Left lung (tissue), 10 donors: ENCODE data around the gene FAM120B. TPM values are rescaled to one million over a fixed set of nuclear protein-coding genes. Genes with fewer than 3 reads are reported as not detected.
"Not testable (repeated sequence)": the region's sequence is repeated elsewhere in the genome, so short reads cannot be mapped to it uniquely, and the experiment has no call there.

Experiments used
- ATAC-seq: fragments of 200-7000 bp; cut with Tn5 transposase; one replicate; pipeline ENCODE4 v1.9.1; 2020; ENCODE audit warnings: moderate library complexity
- DNase-seq, 4 donors: peaks; one replicate each; pipeline ENCODE4 v3.0.0-alpha.2; 2013 to 2020
- H3K27ac ChIP-seq, 2 donors: fragments of 200-600 bp; sonication (generic) in 1 of 2; one replicate each; pipeline versions ENCODE4 v1.5.0 to v1.8.0; 2020 to 2021
- H3K27me3 ChIP-seq, 2 donors: fragments of 200-600 bp; sonication (generic) in 1 of 2; one replicate each; pipeline versions ENCODE4 v1.5.0 to v1.8.0; 2020 to 2021
- H3K36me3 ChIP-seq, 2 donors: fragments of 200-600 bp; sonication (generic) in 1 of 2; one replicate each; pipeline versions ENCODE4 v1.5.0 to v1.8.0; 2020 to 2021
- H3K4me1 ChIP-seq, 2 donors: fragments of 200-600 bp; one replicate each; pipeline ENCODE4 v1.8.0; 2021
- H3K4me3 ChIP-seq, 2 donors: fragments of 200-600 bp; sonication (generic) in 1 of 2; one replicate each; pipeline versions ENCODE4 v1.5.0 to v1.8.0; 2020 to 2021; ENCODE audit warnings: mild to moderate bottlenecking in 1 of 2
- H3K9me3 ChIP-seq, 2 donors: fragments of 200-600 bp; sonication (generic) in 1 of 2; one replicate each; pipeline versions ENCODE4 v1.5.0 to v1.8.0; 2020 to 2021
- CTCF ChIP-seq, 2 donors: fragments of 200-600 bp; sonication (generic) in 1 of 2; IDR thresholded peaks; one replicate each; pipeline versions ENCODE4 v1.5.0 to v1.8.0; 2021; ENCODE audit warnings: antibody characterized with exemption in 2 of 2
- intact Hi-C, 2 donors: fragments of 100-400 bp; cut with DNase I; formaldehyde crosslinking; loops; one replicate each; pipeline versions ENCODE4 v1.11.2 to v1.14.2; 2022
- polyA plus RNA-seq, 6 donors: library from polyadenylated mRNA; unstranded; fragments of 120-200 nt; gene quantifications; one replicate each; pipeline ENCODE4 v1.2.1, GENCODE V29; 2013; ENCODE audit not compliant: insufficient read length in 6 of 6
- total RNA-seq, 2 donors: library from RNA; stranded (reverse); fragmentation: NEBNext Ultra II Directional; extraction: Animal tissue kit (Norgen Biotek cat#: 25700); gene quantifications; one replicate each; pipeline ENCODE4 v1.2.1, GENCODE V29; 2021
- donor health status: DM: no; HTN: yes; CAD: no.
- donor health status: DM: no; HTN: no; CAD: no.

Gene FAM120B
- total and polyA plus RNA-seq, 8 donors = 26.6 to 37.7 (median 35.5) TPM

- TF ChIP-seq CTCF (IDR thresholded peaks at IDR 0.05) = no peak
- intact Hi-C loops = no loop called here
- H3K4me3 ChIP-seq = no peak overlapping the region
- DNase-seq (no peak), ATAC-seq (no peak)
- H3K27me3 ChIP-seq = no peaks in the 10 kb centered on the region
- H3K36me3 ChIP-seq = peaks cover 0 to 97% of the 10 kb centered on the region in 2 donors
- H3K27ac ChIP-seq = no peak overlapping the region
- no peaks in the 10 kb centered on the region for H3K9me3 ChIP-seq
- no peaks in the 10 kb centered on the region for H3K4me1 ChIP-seq
Measured at GRCh38 chr6:170329321-170329720, 22.8 kb downstream of the FAM120B start.

- intact Hi-C loops = not testable (repeated sequence)
- peaks cover 0 to 59% of the 10 kb centered on the region in 2 donors for H3K36me3 ChIP-seq
Measured at GRCh38 chr6:170335199-170335598, 28.6 kb downstream of the FAM120B start.

GRCh38 chr6:170344631-170345576 lies 38.3 kb downstream of the FAM120B start:
- Histone ChIP-seq H3K36me3 (peaks cover 0 to 54% of the 10 kb centered on the region in 2 donors), H3K27ac (peak overlapping the region; percentile 23 to 74), H3K27me3 (no peaks in the 10 kb centered on the region), H3K4me3 (no peak overlapping the region), H3K9me3 (no peaks in the 10 kb centered on the region), H3K4me1 (peaks cover 0 to 11% of the 10 kb centered on the region in 2 donors)
- peak; percentile 76 for ATAC-seq
- intact Hi-C loops = no loop called here
- no peak for DNase-seq
- no peak for TF ChIP-seq CTCF (IDR thresholded peaks at IDR 0.05)

More at GRCh38 chr6:170335199-170335598, 28.6 kb downstream of the FAM120B start:
- ATAC-seq, H3K27me3 ChIP-seq, H3K4me3 ChIP-seq, DNase-seq, H3K4me1 ChIP-seq, H3K27ac ChIP-seq, H3K9me3 ChIP-seq: not testable (repeated sequence)

GRCh38 chr6:170345662-170346061 lies 39.1 kb downstream of the FAM120B start:
- peak overlapping the region; percentile 23 to 74 for H3K27ac ChIP-seq
- DNase-seq (no peak), ATAC-seq (no peak)
- no peaks in the 10 kb centered on the region for H3K27me3 ChIP-seq
- H3K9me3 ChIP-seq = peaks cover 0 to 5% of the 10 kb centered on the region in 2 donors
- intact Hi-C loops = no loop called here
- peaks cover 0 to 11% of the 10 kb centered on the region in 2 donors for H3K4me1 ChIP-seq
- H3K36me3 ChIP-seq = peaks cover 0 to 56% of the 10 kb centered on the region in 2 donors
- H3K4me3 ChIP-seq = no peak overlapping the region
- no peak for TF ChIP-seq CTCF (IDR thresholded peaks at IDR 0.05)

GRCh38 chr6:170346649-170347048 lies 40.1 kb downstream of the FAM120B start:
- no peaks in the 10 kb centered on the region for H3K27me3 ChIP-seq
- no peak overlapping the region for H3K4me3 ChIP-seq
- H3K36me3 ChIP-seq = peaks cover 0 to 56% of the 10 kb centered on the region in 2 donors
- H3K27ac ChIP-seq = no peak overlapping the region
- no peak for TF ChIP-seq CTCF (IDR thresholded peaks at IDR 0.05)
- intact Hi-C loops = no loop called here
- DNase-seq = no peak
- peaks cover 0 to 7% of the 10 kb centered on the region in 2 donors for H3K9me3 ChIP-seq
- peaks cover 0 to 11% of the 10 kb centered on the region in 2 donors for H3K4me1 ChIP-seq
- ATAC-seq = no peak
